ENCODE measurements around the gene SECTM1. TPM values are rescaled to one million over a fixed set of nuclear protein-coding genes. Genes with fewer than 3 reads are reported as not detected.
A peak's percentile ranks its signal among the peaks of the same experiment; 100 is the strongest.

SECTM1 gene
- total RNA-seq, 1 donor from 2014 or later: 7.8 TPM

DNA sequence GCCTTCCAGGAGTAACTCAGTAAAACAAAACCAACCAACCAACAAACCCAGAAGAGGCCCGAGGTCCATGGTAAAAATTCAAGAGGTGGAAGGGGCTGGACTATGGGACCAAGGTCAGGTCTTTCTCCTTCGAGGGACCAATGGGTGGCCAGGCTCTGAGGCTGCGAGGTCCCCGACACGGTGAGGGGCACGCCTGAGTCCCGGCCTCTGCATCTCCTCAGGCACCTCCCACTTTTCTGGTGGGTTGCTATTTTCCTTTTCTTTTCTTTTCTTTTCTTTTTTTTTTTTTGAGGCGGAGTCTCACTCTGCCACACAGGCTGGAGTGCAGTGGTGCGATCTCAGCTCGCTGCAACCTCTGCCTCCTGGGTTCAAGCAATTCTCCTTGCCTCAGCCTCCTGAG lies 34.1 kb downstream of the SECTM1 start:
- DNase-seq (ENCODE audit: low read depth): peak; percentile 49

DNA sequence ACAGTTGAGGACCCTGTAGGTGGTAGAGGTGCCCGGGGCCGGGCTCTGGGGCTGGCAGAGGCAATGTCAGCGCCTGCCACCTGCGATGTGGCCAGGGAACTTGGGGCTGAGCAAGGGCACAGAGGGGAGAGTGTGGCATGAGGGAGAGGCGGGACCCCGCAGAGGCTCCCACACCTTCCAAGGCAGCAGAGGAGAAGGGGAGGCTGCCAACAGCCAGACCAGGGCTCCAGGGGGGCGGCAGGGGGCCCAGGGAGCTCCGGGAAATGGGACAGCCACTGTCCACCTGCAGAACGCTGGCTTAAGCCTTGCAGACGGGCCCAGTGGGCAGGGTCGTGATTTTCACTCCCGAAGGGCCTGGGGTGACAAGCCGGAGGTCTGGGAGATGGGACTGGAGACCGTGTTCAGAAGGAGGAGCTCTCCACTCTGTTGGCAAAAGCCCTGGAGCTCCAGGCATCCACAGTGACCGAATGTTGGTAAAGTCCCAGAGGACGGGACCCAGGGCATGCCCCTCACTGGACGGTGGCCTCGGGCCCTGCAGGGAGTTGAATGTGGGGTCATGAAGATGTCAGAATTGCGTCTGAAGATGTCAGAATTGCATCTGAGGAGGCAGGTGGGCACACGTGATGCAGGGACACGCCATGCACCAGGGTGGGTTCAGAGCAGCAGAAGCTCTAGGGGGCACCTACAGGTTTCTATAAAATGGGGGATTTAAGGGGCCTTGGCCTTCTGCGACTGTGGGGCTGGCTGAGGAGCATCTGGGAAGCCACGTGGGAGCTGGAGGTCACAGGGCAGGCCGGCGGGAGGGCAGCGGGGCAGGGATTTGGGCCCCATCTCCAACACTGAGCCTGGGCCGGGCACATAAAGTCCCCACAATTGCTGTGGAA lies 34.8 kb downstream of the SECTM1 start:
- DNase-seq (ENCODE audit: low read depth): no peak

DNA sequence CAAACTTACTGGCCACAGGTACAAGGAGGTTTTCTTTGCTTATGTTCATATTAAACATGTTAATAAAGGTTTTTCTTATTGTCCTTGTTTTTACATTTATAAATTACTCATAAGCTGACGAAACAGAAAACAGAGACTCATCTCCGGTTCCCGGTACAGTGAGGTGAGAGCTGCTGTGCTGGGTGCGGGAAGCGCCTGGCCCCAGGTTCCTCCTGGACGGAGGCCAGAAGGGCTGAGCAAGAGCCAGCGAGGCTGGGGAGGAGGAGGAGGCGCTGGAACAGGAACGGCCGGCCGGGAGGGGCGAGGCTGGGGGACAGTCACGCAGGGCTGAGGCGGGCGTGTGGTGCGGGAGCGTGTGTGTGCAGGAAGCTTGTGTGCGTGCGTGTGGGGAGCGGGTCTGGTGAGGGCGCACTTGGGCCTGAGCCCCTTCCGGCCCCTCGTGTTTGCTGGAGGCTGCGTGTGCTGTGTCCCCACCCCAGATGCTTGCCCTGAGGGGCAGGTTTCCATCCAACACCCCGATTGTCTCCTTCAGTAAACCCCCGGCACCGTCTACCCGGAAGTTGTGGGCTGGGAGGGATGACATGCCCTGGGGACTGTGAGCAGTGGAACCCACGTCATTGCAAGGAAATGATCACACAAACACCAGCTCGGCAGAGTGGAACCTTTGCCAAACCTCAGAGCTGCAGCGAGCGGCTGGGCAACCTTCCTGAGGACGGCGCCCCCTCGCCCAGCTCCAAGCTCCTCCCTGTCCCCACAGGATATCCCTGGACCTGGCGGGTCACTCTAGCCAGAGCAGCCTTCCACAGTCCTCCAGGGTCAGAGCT lies 35.6 kb downstream of the SECTM1 start:
- peak; percentile 91 for DNase-seq (ENCODE audit: low read depth)

DNA sequence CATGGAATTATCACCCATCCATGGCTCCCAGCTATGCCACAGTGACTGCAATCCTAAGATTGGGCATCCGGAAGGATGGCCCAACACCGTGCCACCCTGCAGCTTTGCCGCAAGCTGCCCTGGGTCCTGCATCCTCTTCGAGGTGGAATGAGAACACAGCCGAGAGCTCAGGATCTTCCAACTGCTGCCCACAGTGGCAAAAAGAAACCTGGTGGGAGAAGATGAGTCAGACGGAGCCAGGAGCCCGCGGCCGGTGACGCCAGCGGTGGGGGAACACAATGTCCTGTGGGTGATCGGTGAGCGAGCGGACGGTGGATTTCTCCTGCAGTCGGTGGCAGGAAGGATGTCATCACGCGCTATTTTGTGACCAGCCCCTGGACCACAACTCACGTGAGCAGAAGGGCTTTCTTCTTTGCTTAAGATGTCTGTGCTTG lies 36.3 kb downstream of the SECTM1 start:
- DNase-seq (ENCODE audit: low read depth): peak; percentile 89

DNA sequence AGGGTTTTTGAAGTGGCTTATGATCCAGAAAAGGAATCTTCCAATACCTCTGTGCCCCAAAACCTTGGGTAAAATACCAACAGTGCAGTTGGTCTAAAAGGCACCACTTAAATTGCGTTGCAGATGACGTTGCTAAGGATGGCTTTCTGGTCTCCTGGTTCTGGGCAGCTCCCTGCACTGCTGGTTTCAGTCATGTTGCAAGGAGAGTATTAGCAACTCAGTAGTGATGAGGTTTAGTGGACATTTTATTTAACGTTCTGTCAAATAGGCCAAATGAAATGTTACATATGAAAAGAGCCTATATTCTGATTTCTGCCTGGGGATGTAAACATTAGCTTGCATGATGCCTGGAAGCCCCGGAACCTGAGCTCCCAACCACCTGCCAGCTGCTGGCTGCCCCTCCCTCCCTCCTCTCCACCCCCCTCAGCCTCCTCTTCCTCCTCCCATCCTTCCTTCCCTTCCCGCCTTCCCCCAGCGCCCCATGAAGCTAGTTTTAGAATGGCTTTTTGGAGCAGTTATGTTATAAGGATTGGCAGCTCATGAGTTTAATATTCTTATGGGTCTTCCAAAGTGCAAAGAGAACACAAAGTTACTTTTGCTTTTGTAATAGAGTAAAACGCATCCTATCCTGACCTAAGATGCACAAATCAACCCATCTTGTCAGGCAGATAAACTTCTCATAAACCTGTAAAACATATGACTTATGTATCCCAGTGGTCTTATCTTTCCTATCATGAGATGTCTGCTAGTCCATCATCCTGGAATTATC lies 36.9 kb downstream of the SECTM1 start:
- DNase-seq (ENCODE audit: low read depth): no peak

DNA sequence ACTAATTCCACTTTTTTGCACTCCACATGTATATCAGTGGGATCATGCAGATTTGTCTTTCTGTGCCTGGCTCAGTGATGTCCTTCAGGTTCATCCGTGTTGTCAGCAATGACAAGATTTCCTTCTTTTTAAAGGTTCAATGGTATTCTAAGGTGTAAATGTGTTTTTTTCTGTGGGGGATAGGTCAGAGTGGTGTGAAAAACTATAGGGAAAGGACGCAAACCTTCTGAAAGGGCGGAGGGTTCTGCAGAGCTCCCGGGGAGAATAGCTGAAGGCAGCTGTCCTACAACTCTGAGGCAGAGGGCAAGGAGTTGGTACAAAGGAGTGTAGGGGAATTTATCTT lies 38.1 kb downstream of the SECTM1 start:
- no peak for DNase-seq (ENCODE audit: low read depth)

DNA sequence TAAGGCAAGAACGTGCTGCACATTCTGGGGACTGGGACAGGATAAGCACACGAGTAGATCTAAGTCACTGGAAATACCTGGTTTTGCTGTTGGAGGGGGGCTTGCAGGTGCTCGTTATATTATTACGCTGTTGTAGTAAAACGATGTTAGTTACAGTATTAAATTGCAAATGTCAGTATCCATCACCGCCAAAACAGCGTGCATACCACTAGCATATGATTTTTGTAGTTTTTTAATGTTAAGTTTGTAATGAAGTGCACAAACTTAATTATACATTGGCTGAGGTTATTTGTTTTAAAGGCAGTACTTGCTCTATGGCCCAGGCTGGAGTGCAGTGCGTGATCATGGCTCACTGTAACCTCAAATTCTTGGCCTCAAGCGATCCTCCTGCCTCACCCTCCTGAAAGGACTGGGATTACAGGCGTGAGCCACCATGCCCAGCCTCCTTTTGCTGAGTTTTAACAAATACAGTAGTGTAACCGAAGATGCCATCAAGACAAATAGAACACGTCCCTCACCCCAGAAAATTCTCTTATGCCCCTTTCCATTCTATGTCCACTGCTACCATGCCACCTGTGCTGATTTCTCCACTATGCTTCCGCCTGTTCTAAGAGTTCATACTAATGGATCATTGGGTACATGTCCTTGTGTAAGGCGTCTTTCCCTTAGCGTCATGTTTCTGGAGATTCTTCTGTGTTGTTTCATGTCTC lies 39.3 kb downstream of the SECTM1 start:
- DNase-seq (ENCODE audit: low read depth): no peak

DNA sequence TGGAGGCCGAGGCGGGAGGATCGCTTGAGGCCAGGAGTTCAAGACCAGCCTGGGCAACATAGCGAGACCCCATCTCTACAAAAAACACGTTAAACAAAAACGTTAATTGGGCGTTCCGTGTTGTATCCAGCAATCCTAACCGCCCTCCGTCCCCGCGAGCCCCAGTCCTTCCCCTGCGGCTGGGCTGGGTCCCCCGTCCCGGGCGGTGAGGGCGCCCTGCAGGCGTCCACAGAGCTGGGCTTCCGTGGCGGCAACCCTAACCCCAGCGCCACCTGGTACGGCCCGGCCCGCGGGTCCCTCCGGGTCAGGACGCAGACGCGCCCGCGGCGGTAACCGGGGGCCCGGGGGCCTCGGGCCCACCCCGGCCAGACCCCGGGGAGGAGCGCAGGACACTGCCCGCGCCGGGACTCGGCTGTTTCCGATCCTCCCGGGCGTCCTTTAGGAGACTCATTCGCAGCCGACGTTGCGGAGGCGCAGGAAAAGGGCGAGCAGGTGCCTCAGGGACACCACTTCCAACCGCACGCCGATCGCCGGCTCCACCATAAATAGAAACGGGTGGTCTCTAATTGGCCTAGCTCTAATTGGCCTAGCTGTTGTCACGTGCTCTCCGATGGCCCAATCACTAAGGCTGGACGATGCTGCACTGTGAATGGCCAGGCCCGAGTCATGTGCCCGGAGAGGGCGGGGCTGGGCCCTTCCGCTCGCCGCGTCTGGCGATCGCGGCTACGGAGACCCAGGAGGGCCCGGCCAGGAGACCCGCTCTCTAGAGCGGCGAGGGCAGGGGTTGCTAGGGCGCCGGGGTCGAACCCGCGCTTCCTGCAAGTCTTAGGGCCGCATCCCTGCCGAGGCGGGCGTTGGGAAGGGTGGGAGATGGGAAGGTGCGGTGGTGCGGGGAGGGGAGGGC lies 41.1 kb downstream of the SECTM1 start:
- DNase-seq (ENCODE audit: low read depth): peak; percentile 97

DNA sequence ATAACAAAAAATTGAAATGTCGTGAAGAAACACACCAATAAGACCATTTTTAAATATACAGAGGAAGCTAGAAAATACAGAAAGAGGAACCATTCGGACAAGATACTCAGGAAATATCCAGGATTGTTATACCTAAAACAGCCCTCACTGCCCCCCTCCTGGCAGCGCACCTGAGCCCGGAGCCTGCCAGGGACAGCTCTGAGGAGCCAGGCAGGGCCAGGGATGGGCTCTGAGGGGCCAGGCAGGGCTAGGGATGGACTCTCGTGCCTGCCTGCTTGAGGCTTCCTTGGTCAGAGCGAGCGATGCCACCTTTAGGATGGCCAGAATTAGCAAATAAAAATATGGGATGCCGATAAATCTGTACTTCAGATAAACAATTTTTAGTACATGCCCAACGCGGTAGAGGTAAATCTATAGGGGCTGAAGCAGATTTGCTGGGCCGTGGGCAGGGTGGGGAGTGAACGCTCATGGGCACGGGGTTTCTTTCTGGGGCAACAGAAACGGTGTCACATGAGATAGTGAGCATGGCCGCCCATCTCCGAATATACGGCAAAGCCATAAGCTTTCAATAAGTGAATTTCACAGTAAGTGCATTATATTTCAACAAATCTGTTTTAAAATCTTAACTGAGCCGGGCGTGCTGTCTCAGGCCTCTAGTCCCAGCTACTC lies 41.9 kb downstream of the SECTM1 start:
- DNase-seq (ENCODE audit: low read depth): no peak

DNA sequence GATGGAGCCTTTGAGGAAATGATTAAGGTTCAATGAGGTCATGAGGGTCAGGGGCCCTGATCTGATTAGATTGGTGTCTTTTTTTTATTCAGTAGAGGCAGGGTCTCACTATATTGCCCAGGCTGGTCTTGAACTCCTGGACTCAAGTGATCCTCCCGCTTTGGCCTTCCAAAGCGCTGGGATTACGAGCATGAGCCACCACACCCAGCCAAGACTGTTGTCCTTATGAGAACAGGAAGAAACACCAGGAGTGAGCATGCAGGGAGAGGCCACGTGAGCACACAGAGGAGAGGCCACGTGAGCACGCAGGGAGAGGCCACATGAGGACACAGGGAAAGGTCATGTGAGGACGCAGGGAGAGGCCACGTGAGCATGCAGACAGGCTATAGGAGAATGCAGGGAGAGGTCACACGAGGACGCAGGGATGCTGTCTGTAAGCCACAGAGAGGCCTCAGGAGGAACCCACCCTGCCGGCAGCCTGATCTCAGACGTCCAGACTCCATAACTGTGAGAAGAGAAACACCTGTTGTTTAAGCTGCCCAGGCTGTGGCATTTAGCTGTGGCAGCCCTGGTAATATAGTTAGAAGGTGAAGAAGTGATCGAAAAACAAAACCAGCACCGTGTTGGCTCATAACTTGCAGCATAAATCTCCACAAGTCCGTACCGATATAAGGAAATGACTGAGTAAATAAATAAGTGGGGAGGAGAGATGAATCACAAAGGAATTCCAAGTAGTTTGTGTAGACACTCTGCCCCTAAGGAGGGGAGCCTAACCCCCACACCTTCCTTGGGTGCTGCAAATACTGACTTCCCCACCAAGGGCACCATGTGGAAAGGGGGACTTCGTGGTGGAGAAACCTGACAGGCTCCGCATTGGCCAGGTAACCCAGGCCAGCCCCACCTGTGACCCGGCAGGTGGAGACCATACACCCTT lies 45.4 kb downstream of the SECTM1 start:
- DNase-seq (ENCODE audit: low read depth): peak; percentile 94

DNA sequence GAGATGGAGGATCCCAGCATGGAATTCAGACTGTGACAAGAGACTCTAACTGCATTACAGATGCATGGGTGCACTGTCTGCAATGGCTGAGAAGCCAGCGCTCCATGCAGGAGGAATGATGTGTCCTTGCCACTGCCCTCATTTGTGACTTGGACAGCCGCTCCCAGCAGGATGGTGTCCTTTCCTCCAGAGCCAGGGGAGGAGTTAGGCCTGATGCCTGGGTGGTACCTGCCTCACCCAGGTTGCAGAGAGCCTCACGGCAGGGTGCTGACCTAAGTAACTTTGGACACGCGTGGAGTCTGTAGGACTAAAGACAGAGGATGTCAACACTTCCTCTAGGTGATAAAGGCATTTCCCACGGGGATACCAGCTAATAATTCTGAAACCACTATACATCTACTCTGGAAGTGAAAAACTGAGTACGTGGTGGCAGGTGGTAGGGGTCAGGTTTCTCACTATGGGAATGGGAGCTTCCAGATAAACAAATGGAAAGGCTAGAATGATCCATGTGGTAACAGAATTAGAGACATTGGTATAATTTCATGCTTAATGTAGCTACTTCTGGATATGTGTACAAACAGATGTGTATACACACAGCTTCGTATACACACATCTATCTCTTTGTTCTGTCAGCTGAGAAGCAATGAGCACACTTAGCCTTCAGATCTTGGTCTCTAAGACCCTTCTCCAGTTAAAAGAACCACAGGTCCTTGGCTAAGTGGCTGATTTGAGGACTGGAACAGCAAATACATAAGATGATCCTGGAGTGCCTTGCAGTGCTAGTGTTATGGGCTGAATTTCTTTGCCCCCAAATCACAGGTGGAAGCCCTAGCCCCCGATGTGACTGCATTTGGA lies 46.3 kb downstream of the SECTM1 start:
- no peak for DNase-seq (ENCODE audit: low read depth)

DNA sequence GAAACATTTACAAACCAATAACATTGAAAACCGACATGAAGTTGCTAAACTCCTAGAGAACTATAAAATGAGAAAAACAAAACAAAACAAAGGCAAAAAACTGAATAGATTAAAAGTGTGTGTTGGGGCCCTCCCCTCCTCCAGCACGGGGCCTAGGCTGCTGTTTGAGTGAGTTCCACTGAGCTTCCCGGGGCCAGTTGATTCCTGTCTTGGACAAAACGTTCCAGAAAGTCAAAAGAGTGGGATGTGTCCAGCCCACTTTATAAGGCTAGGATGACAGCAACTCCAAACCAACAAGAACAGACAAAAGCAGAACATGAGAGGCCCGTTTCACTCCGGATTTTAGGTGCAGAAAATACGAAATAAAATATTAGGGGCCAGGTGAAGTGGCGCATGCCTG lies 48.4 kb downstream of the SECTM1 start:
- no peak for DNase-seq (ENCODE audit: low read depth)

DNA sequence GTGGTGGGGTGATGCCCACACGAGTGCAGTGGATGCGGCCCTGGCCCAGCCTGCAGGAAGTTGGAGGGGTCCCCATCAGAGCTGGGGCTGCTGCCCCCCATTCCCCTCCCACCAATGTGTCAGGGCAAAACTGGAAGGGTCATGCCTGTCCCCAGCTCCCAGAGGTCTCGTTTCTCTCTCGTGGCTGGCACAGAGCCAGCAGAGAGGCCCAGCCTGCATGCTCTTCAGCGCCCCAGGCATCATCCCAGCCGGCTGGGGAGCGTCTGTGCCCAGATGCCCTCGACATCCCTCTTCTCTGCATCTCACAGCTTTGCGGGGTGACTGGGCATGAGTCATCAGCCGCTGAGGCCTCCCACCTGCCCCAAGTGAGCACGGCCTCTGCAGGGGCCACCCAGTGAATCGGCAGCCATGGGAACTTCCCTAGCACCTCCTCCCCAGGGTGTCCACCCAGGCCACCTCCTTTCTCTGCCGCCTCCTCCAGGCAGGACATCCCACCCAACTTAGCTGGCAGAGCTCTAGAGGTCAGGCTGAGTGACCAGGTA lies 50.3 kb downstream of the SECTM1 start:
- peak; percentile 81 for DNase-seq (ENCODE audit: low read depth)

DNA sequence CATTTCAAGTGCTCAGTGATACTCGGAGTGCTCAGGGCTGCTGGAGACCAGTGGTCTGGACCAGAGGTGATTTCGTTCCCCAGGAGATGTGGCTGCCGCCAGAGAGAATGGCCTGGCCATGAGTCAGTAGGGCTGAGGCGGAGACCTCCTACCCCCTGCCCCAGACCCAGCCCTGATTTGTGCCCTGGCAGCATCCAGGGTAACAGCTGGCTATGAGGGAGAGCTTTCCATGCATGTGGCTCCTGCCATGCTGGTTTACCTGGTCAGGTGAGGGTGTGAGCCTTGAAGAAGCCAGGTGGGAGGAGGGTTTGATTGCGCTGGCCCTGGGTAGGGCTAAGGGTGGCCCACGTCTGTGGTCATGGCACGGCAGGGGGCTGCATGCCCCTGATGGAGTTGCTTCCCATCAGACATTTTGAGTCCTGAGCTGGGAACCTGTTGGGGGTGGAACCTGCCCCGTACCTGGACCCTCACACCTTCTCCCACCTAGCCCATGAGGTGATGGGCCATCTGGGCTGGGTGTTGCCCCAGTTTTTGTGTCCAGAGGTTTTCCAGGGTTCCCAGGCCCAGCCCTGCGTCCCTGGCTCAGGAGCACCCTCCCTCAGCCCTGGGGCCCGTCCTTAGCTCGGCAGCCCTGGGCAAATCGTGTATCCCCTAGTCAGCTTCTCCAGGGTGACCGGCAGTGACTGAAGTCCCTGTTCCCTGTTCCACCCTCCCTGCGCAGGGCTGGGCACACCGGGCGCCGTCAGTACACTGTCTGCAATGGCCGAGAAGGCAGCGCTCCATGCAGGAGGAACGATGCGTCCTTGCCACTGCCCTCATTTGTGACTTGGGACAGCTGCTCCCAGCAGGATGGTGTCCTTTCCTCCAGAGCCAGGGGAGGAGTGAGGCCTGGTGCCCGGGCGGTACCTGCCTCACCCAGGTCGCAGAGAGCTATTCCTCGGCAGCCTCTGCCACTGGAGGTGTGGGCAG lies 51.0 kb downstream of the SECTM1 start:
- DNase-seq (ENCODE audit: low read depth): no peak

DNA sequence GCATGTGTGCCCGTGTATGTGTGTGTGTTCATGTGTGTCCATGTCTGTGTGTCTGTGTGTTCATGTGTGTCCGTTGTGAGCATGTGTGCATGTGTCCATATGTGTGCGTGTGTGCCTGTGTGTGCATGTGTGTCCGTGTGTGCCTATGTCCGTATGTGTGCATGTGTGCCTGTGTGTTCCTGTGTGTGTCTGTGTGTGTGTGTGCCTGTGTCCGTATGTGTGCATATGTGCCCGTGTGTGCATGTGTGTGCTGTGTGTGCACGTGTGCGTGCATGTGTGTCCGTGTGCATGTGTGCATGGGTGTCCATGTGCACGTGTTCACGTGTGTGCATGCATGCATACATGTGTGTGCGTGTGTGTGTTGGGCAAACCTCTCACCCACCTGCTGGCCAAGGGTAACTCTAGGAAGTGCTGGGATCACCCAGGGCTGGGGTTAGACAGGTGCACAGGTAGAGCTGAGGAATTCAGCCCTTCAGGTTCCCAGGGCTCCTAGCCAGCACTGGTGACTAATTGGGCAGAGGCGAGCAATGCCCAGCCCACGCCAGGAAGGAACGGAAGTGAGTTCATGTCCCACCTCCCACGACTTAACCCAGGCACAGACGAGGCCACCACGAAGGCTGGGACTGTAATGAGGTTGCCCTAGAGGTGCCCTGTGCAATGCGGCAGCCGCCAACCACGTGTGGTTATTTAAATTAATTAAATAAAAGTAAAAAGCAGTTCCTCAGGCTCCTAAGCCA lies 51.9 kb downstream of the SECTM1 start:
- peak; percentile 92 for DNase-seq (ENCODE audit: low read depth)

DNA sequence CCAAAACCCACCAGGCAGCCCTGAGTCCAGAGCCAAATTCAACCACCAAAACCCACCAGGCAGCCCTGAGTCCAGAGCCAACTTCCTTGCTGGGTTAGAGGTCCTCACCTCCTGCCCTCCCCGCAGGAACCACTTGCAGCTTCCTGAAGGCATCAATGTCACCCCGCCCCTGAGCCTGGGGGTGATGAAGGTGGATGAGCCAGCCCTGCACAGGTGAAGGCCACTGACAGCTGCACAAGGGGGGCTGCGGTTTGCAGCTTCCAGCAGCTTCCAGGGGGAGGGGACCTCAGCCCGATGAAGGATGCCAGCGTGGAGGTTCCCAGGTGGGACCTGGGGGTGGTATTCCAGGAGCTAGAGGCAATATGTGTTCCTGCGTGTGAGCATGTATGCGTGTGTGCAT lies 52.5 kb downstream of the SECTM1 start:
- DNase-seq (ENCODE audit: low read depth): no peak

Measured in renal cortical epithelial cell (primary cell).